Fibroblast of skin of right quadriceps (primary cell): ENCODE results near the gene SYTL2.
A peak's percentile ranks its signal among the peaks of the same experiment; 100 is the strongest.

ENCODE experiments used
- DNase-seq: peaks from one replicate; pipeline ENCODE4 v3.0.0-alpha.2; 2013

SYTL2 gene

DNA sequence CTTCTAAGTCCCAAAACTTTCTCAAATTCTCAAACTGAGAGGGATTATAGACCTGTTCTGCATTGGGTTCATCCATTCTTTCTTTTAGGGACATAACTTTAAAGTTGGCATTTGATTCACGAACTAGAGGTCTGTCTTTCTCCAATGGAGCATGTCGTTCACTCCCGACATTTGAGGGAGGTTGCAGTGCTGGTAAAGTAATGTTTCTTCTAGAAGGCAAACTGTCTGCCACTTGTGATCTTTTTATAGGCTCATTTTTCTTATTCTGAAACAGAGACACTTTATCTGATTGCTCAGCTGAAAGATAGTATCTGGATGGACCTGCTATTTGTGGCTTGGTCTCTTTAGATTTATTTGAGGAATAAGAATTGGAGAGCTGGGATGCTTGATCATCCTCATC is 84.6 kb downstream of the SYTL2 start:
- no peak for DNase-seq

DNA sequence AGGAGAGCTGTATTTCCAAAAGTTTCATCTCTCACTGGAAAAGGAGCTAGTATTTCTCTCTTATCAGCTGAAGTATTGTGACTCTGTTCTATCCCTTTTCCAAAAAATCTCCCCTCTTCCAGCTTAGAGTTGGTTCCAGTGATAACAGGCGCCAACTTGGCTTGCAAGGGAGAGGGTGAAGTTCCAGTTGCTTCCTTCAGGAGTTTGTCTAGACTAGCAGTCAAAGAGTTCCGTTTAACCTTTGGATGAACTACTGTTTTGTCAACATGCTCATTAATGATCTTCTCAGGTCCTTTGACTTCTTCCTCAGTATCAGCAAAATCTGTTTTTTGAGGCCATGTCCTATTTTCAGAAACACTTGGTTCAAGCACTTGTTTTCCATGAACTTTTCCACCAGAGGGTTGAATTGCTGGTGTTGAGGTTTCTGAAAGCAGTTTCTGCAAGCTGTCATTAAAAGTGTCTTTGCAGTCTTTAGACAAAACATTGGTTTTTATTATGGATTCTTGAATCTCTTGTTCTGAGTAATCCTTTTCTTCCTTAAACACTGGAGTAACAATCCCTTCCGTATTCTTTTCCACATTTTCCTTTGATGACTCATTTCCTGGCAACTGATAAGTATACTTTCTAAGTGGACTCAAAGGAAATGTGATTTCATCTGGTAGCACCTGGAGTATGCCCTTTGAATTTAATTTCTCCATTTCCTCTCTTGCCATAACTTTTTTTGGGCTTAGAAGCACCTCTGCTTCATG is 85.3 kb downstream of the SYTL2 start:
- DNase-seq = peak; percentile 92

DNA sequence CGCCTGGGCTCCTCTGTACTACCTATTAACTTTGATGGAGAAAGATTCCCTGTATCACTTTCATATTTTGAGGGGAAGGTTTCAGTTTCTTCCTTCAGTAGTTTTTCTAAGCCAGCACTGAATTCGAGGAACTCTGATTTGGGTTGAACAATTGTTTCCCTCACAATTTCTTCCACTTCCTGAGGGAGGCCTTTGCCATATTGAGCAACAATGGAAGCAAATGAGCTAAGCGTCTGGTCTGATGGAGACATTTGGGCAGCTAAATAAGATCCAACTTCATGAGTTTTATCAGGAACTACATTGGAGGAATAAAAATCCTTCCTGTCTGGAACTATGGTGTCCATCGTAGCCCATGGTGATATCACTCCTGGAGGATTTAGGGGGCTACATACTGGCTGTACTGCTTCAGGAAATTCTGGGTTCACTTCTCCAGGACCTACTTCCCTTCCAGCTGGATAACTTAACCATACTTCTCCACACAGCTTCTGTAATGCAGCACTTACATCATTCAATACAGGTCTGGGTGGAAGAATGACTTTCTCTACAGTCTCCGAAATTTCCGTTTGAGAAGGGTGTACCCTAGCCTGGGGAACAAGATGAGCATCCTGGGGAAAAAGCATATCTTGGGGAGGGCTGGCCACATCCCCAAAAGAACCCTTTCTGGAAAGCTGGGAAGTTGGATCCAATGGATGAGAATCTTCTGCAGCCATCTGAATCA is 86.0 kb downstream of the SYTL2 start:
- no peak for DNase-seq

DNA sequence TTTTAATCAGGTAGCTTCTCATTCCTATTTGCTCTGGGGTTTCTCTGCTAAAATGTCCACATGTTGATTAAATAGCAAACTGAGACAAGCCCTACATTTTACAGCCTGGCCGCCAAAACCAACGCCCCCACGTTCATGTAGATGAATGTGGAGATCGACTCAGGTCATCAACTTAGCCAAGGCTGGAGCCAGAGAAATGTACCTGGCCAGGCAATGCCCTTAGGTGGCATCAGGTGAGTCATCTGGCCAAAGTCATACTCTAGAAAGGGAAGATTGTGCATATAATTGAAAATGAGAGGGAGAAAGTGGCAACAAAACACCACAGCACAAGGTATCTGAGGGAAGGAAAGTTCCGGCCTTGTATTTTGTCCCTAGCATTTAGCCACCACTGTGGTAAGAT is 87.9 kb downstream of the SYTL2 start:
- DNase-seq = no peak

DNA sequence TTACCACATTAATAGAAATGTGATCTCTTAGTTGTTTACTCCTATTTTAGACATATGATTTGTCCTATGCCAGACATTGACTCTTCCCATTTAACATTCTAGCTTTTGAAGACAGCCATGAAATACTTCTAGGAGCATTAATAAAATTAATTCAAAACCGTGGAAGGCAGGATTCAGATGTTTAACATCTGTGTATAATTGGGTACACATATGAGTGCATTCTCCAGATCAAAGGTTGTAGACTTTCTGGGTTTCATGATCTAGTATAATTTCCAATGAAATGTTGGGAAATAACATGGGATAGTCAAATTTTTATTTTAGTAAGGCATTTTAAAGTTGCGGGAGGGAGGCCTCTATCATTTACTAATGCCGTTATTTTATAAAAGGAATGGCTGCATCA is 89.8 kb downstream of the SYTL2 start:
- no peak for DNase-seq

DNA sequence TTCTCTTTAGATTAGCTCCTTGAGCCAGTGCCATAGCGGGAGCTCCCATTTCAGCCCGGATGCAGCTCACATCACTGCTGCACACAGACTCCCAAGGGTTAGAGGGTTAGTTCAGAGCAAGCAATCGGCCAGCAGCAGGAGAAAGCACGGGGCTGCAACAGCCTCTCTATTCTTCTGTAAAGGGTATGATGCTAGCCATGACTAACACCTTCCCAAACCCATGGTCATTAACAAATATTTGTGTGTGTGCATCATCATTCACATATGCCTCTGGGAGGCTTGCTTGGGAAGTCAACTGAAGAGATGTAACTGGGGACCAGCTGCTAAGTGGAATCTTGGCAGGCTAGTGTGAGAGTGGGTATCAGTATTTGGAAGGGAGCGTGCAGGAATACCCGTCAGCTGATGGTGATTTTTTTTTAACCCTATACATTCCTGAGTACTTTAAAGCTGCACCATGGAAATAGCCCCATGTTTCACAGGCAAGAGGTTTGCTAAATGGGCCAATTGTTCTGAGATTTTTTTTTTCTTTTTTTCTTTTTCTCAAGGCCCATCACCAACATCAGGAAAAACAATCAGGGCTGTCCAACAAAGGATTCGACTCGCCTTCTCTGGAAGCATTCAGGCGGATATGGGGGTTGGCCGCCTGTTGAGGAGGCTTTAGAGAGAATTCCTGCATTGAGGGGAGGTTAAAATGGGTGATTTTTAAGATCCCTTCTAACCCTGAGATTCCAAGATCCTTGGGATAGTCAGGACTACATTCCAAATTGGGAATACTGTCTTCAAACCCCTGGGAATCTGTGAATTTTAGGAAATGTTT is 91.7 kb downstream of the SYTL2 start:
- peak; percentile 100 for DNase-seq

DNA sequence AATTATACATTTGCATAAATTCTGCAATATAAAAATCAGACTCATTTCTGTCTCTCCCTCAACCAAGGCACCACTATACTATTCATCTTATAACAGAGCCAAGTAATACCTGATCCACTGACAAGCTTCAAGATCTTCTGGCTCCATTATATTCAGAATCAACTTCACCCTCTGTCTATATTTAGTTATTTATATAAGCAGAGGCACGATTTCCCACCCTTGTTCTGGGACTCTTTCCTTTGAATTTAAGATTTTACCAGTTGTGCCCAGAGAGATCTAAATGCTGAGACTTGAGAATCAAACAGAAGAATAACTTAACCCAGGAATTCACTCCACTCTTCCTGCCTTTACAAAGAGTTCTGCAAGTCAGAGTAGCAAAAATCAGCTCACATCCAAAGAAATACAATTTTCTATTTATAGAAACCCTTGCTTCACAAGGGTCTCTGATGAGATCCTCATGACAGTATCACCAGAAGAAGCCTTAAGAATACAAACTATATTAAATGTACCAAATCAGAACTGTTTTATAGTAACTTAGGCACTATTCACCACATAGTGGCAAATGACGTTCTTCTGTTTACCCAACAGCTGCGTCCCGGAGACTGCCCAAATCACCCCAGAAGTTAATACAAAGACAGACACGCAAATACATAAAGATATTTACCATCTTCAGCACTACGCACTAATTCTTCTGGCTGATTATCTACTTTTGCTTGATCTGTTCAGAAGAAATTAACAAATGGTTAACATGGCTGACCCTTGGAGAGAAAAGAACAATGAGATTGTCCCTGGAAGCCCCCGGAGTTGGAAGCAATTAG is 92.6 kb downstream of the SYTL2 start:
- DNase-seq = peak; percentile 13

DNA sequence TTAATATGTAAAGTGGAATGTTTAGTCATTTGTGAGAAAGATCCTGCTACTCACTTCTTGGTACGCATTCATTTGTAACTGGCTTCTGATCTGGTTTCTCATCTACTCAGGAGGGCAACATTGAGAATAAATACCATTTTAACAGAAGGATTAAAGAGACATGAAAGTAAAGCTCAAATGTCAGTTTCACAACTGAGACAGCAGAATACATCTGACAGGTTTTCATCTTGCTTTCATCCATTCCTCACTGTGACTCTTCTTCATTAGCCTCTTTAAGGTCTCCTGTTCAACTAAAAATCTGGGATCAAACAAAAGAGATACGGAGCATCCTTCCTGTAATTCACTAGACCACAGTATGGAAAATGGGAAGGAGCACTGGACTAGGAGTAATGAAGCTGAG is 93.5 kb downstream of the SYTL2 start:
- DNase-seq = no peak

DNA sequence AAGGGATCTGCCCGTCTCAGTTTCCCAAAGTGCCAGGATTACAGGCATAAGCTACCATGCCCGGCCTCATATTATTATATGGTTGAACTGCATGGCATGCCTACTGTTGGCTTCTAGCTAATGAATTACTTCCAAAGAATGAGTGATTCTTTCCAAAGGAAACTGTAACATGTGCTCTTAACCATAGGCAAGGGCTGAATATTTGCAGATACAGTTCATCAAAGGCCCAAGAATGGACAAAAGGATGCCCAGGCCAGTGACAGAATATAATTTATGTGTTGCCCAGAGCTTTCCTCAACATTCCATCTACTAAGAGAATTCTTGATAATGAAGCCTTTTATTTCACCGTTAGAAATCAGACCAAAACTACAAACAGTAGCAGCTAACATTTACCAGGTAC is 98.0 kb downstream of the SYTL2 start:
- no peak for DNase-seq

DNA sequence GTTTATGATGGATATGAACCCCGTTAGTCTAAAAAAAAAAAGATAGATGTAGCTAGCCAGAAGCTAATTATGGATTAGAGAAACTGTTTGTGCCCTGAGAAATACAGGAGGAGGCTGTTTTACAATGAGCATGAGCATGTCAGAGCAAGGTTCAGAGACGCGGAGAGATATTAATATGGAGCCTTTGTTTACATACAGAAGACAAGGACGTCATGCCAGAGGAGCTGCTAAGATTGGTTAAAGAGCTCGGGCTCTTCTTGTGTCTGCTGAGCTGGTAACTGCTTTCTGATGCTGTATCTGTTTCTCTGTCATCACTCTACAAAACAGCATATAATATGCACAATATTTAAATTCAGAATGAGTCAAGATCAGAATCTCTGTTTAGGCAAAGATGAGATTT is 100.0 kb downstream of the SYTL2 start:
- DNase-seq = no peak

DNA sequence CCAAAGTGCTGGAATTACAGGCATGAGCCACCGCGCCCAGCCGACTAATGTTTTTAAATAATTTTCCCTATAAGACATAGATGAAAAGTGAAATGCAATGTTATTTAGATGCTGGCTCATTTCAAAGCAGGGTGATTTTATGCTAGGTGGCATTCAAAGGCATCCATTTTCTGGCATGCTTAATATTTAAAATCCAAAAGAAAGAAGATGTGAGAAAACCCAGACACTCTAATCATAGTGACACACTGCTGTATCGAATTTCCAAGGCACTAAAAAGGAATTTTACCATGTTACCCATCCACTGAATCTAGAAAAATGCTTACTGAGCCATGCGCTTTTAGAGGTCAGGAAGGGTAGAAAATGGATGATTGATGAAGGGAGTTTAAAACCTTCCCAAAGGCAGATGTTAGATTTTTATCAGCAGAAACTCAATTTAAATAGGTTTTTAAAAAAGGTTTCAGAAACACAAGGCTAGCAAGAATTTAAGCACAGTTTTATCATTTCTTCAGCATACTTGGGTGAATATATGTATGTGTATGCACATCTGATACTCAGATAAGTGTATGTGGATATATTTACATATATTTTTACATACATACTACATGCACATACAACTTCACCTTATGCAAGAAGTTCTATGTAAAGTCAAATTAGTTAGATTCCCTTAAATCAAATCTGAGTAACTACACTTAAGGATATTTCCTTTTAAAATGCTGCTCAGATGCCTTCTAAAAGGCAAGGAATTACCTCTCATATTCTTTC is 100.8 kb downstream of the SYTL2 start:
- no peak for DNase-seq

DNA sequence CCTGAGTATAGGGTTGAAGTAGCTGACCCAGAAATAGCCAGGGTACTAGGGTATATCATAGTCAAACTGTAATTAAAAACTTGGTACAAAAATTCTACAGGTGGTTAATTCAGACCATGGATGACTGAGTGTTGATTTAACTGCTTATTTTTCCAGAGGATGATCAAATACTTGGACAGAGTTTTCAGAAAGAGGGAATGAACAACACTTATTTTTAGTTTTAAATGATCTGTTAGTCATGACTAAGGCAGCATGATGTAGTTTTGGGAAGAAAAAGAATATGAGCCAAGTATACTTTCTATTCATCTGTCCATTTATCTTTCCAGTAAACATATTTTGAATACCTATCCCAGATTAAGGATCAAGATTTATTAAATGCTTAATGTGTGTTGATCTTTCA is 105.1 kb downstream of the SYTL2 start:
- peak; percentile 40 for DNase-seq

DNA sequence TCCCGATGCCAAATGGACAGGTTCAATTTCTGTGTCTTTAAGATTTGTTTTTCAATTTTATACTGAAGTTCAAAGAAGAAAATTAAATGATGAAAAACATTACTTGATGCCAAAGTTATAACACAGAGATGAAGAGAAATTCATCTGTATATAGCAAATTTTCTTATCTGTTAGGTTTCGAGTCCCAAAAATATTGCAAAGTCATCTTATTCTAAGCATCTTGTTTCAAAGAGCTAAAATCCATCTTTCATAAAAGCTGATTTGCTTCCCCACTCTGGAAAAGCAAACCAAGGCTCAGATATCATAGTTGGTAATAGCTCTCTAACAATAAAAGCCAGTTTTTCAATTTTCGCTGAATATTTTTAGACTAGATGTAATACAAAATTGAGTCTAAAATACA is 106.0 kb downstream of the SYTL2 start:
- DNase-seq = no peak

DNA sequence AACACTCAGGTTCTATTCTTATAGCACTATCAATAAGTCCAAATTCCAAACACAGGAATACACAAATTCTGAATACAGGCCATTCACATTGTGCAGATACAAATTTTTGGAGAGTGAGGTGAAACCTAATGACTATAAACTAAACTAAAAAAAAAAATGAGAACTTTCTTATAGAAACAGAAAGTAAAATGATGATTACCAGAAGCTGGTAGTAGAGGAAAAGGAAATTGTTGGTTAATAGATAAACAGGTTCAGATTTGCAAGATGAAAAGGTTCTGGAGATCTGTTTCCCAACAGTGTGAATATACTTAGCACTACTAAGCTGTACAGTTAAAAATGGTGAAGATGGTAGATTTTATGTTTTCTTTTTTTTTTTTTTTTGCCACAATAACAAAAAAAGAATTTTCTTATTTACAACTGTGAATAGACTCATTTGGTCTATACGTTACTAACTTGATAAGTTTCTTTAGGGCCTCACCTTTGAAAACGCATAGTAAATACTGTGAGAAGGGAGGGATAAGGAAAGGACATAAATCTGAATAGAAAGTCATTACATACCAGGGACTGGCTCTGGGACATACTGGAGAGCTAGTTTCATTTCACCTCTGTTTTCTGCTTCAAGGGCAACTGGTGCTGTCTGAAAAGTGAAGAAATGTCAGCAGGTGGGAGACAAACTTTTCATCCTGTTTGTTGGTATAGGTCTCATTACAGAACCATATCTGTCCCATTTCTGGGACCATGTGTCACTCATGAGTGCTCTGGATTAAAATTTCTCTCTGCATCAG is 110.8 kb downstream of the SYTL2 start:
- DNase-seq = no peak

DNA sequence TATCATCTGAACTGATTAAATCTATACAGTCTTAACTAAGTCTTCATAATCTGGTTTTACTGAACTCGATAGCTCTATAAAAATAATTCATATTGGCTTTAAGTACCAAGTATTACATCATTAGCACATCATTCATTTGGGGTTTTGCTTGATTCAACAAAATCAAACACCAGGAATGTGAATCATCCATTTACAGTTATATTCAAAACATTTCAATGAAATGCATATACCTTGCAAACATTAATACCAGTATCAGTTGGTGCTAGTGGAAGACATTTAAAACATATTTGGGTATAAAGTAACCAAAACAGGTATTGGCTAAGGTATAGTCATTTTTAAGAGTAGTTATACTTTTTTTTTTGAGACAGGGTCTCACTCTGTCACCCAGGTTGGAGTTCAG is 112.7 kb downstream of the SYTL2 start:
- DNase-seq = peak; percentile 17

DNA sequence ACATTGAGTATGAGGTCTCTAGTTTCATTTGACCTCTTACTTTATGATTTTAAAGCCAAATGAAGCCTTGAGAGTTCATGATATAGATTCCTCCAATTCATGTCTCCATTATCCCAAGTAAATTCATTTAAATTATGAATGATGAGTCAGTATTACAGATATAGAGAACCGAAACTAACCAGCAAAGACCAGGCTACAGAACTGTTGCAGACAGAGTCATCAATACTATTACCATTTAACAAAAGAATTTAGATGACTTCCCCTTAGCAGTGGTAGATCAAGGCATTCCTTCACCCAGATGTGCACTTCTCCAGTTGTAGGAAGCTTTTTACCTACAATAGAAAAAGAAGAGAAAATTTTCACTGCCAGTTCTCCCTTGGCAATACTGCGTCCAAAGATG is 113.2 kb downstream of the SYTL2 start:
- no peak for DNase-seq

DNA sequence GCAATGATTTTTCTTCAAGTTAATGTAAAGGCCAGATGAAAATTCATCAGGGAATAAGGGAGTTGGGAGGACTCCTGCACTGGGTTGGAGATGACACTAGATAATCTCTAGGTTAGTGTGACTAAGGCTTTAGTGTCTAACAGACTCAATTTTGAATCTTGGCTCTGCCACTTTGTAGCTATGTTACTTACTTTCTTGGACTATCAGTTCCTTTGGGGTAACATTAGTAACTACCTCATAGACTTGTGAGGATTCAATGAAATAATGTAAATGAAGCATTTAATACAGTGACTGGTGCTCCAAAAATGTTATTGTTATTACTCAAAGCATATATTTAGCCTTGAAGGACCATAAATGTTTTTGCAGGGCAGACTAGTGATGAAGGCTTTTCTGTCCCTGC is 115.4 kb downstream of the SYTL2 start:
- DNase-seq = peak; percentile 43

DNA sequence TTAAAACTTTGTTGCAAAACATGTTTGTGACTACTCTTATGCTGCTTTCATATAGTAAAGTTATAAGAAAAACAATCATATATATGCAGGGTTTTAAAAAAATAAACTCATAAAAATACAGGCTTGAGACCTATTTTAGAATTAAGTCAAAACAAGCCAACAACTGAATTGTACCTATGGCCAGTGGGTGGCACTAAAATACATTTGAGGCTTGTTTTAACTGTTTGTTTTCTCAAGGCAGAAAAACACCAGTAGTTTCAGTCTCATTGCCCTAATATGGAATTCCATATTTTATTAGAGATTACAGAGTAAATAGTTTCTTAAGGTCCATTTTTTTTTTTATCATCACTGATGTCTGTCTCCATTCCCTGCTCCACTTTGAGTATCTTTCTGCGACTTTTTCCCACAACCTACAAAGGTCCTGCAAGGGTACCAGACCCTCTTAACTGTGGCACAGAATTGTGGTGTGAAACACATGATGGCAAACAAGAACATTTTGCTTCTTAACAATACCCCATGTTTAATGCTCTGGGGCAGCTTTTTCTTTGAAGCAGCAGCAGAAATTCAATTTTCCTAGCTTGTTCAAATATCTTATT is 116.5 kb downstream of the SYTL2 start:
- DNase-seq = peak; percentile 67

DNA sequence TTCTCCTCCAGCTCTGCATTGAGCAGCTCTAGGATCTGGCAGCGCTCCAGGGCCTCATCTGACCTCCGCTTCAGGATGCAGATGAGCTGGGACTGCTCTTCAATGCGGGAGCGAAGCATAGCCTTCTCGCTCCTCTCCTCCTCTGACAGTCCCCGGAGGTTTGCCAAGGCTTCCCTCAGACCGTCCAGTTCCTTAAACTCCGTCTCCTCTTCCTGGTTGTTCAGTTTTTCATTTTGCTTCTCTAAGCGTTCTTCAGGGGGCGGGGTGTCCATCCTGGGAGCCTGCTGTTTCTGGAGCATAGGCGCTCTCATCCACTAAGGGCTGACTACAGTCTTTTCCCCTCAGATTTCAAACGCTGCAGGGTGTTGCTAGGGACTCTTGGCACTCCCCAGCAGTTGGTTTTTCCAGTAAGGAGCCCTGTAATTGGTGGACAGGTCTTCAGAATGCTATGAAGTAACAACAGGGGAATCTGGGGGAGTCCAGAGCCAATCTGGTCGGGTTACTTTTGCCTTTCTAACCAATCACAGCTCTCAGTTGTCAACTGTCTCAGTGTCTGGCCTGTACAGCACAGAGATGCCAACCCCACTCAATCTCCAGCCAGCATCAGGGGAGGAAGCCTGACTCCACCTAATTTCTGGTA is 125.0 kb downstream of the SYTL2 start, which contains the start of gene CCDC89:
CCDC89 (minus strand) TSS at position 376 of the 640 bp plus-strand sequence; CDS start at position 311, 65 bp downstream.
- peak; percentile 65 for DNase-seq
